ENCODE measurements around the gene ARAP3. TPM values are rescaled to one million over a fixed set of nuclear protein-coding genes. Genes with fewer than 3 reads are reported as not detected.

ARAP3 gene
- total and polyA plus RNA-seq, 9 of the 15 experiments (the other 6 are each of a cell fraction or from before 2014, with no cell fraction given) = 0.83 to 25.7 (median 6.4) TPM

DNA sequence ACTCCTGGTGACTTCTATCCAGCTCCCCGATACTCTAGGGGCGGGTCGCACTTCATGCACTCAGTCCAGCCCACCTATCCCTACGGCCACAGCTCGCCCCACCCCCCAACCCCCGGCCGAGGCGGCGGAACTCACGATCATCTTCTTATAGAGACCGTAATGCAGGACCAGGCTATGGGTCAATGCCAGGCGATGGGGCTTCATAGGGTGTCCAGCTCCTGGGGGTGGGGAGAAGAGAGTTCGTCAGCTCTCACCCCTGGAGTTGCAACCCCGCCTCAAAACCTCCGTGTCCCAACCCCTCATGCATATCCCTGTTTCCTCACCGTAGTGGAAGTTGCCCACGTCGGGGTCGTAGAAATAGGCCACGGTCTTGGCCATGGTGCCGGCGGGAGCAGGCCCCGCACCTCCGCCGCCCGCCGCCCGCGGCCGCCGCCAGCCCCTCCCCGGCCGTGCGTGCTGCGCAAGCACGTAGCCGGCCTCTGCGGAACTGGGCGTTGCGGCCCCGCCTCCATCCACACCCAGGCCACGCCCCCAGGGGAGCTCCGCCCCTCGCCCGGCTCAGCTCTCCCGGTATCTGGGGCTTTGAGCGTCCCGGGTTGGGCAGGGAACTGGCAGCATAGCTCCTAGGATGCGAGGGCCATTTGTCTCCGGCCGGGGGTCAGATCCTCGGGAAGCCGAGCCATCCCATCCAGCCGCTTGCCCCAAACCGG lies 45.5 kb downstream of the ARAP3 start, which contains the start of the genes HDAC3 and RELL2 (continued):
- TF ChIP-seq MAFG (tag; conservative IDR thresholded peaks at IDR 0.05) (no peak), NUFIP1 (IDR thresholded peaks at IDR 0.05; ENCODE audit: partially characterized antibody) (no peak), FOXK1 (CRISPR knock-in tag; IDR thresholded peaks at IDR 0.05; ENCODE audit: borderline replicate concordance) (no peak), CBFA2T2 (conservative IDR thresholded peaks at IDR 0.05) (no peak), SRSF9 (IDR thresholded peaks at IDR 0.05; ENCODE audit: borderline replicate concordance, low read depth, low read length) (no peak), BRD9 (IDR thresholded peaks at IDR 0.05; ENCODE audit: low read depth, partially characterized antibody) (no peak), SMAD3 (CRISPR knock-in tag; conservative IDR thresholded peaks at IDR 0.05) (no peak), HNRNPLL (IDR thresholded peaks at IDR 0.05; ENCODE audit: low read depth, low read length, poor library complexity, severe bottlenecking) (peak; percentile 78), TARDBP (IDR thresholded peaks at IDR 0.05) (no peak), SMARCA4 (IDR thresholded peaks at IDR 0.05) (no peak), HCFC1 (IDR thresholded peaks at IDR 0.05; ENCODE audit: low read depth, low read length) (no peak), RBBP5 (IDR thresholded peaks at IDR 0.05; ENCODE audit: borderline replicate concordance, insufficient read depth, low read length, poor library complexity, severe bottlenecking) (peak; percentile 81), ZNF436 (CRISPR knock-in tag; IDR thresholded peaks at IDR 0.05) (0 out of 2 replicates have a peak, but pooled peaks have one; percentile 5), SP1 (CRISPR knock-in tag; IDR thresholded peaks at IDR 0.05) (peak; percentile 73), CHD1 (IDR thresholded peaks at IDR 0.05; ENCODE audit: low read length) (peak; percentile 65), ZNF232 (CRISPR knock-in tag; IDR thresholded peaks at IDR 0.05) (no peak), KLF6 (CRISPR knock-in tag; IDR thresholded peaks at IDR 0.05; ENCODE audit: borderline replicate concordance) (no peak)
- TF ChIP-seq, protein P1, sequence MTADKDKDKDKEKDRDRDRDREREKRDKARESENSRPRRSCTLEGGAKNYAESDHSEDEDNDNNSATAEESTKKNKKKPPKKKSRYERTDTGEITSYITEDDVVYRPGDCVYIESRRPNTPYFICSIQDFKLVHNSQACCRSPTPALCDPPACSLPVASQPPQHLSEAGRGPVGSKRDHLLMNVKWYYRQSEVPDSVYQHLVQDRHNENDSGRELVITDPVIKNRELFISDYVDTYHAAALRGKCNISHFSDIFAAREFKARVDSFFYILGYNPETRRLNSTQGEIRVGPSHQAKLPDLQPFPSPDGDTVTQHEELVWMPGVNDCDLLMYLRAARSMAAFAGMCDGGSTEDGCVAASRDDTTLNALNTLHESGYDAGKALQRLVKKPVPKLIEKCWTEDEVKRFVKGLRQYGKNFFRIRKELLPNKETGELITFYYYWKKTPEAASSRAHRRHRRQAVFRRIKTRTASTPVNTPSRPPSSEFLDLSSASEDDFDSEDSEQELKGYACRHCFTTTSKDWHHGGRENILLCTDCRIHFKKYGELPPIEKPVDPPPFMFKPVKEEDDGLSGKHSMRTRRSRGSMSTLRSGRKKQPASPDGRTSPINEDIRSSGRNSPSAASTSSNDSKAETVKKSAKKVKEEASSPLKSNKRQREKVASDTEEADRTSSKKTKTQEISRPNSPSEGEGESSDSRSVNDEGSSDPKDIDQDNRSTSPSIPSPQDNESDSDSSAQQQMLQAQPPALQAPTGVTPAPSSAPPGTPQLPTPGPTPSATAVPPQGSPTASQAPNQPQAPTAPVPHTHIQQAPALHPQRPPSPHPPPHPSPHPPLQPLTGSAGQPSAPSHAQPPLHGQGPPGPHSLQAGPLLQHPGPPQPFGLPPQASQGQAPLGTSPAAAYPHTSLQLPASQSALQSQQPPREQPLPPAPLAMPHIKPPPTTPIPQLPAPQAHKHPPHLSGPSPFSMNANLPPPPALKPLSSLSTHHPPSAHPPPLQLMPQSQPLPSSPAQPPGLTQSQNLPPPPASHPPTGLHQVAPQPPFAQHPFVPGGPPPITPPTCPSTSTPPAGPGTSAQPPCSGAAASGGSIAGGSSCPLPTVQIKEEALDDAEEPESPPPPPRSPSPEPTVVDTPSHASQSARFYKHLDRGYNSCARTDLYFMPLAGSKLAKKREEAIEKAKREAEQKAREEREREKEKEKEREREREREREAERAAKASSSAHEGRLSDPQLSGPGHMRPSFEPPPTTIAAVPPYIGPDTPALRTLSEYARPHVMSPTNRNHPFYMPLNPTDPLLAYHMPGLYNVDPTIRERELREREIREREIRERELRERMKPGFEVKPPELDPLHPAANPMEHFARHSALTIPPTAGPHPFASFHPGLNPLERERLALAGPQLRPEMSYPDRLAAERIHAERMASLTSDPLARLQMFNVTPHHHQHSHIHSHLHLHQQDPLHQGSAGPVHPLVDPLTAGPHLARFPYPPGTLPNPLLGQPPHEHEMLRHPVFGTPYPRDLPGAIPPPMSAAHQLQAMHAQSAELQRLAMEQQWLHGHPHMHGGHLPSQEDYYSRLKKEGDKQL (CRISPR knock-in tag; IDR thresholded peaks at IDR 0.05; ENCODE audit: borderline replicate concordance) = no peak
- TF ChIP-seq, protein P2, sequence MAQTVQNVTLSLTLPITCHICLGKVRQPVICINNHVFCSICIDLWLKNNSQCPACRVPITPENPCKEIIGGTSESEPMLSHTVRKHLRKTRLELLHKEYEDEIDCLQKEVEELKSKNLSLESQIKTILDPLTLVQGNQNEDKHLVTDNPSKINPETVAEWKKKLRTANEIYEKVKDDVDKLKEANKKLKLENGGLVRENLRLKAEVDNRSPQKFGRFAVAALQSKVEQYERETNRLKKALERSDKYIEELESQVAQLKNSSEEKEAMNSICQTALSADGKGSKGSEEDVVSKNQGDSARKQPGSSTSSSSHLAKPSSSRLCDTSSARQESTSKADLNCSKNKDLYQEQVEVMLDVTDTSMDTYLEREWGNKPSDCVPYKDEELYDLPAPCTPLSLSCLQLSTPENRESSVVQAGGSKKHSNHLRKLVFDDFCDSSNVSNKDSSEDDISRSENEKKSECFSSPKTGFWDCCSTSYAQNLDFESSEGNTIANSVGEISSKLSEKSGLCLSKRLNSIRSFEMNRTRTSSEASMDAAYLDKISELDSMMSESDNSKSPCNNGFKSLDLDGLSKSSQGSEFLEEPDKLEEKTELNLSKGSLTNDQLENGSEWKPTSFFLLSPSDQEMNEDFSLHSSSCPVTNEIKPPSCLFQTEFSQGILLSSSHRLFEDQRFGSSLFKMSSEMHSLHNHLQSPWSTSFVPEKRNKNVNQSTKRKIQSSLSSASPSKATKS (CRISPR knock-in tag; IDR thresholded peaks at IDR 0.05) = no peak
- TF ChIP-seq, protein P3, sequence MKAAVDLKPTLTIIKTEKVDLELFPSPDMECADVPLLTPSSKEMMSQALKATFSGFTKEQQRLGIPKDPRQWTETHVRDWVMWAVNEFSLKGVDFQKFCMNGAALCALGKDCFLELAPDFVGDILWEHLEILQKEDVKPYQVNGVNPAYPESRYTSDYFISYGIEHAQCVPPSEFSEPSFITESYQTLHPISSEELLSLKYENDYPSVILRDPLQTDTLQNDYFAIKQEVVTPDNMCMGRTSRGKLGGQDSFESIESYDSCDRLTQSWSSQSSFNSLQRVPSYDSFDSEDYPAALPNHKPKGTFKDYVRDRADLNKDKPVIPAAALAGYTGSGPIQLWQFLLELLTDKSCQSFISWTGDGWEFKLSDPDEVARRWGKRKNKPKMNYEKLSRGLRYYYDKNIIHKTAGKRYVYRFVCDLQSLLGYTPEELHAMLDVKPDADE (conservative IDR thresholded peaks at IDR 0.05; ENCODE audit: control insufficient read depth, low read depth, low read length) = 0 out of 2 replicates have a peak, but pooled peaks have one; percentile 80

All from K562 (cell line).